Osteoblast (primary cell): ENCODE data around the gene URGCP. TPM values are rescaled to one million over a fixed set of nuclear protein-coding genes. Genes with fewer than 3 reads are reported as not detected.

Source experiments
- DNase-seq: peaks from one replicate; pipeline ENCODE4 v3.0.0; 2011; ENCODE audit warnings: low spot score, mixed read lengths; ENCODE audit not compliant: insufficient read length; ENCODE audit errors: missing footprints
- H2AFZ ChIP-seq: 2 replicates; pipeline ENCODE4 v1.6.0; 2011; ENCODE audit warnings: mild to moderate bottlenecking, low read length
- H3K27ac ChIP-seq: 2 replicates; pipeline ENCODE4 v1.5.1; 2011; ENCODE audit warnings: mild to moderate bottlenecking, low read depth, low read length, moderate library complexity
- H3K27me3 ChIP-seq: 2 replicates; pipeline ENCODE4 v1.6.0; 2012; ENCODE audit warnings: mild to moderate bottlenecking, control low read depth, inconsistent platforms, low read length, moderate library complexity; ENCODE audit not compliant: insufficient read depth
- H3K36me3 ChIP-seq: 2 replicates; pipeline ENCODE4 v1.5.1; 2011; ENCODE audit warnings: mild to moderate bottlenecking, low read length, control low read depth, moderate library complexity; ENCODE audit not compliant: insufficient read depth
- H3K4me1 ChIP-seq: 2 replicates; pipeline ENCODE4 v1.5.1; 2011; ENCODE audit warnings: mild to moderate bottlenecking, low read length, control low read depth, moderate library complexity; ENCODE audit not compliant: insufficient read depth
- H3K4me2 ChIP-seq: 2 replicates; pipeline ENCODE4 v1.6.0; 2011; ENCODE audit warnings: mild to moderate bottlenecking, low read length; ENCODE audit not compliant: insufficient read depth
- H3K4me3 ChIP-seq: fragments of 200-600 bp; sonication (generic); 3 replicates; pipeline ENCODE4 v1.5.1; 2012; ENCODE audit warnings: mild to moderate bottlenecking, low read length, inconsistent platforms; ENCODE audit not compliant: insufficient read depth
- H3K79me2 ChIP-seq: 2 replicates; pipeline ENCODE4 v1.6.0; 2012; ENCODE audit warnings: mild to moderate bottlenecking, low read length, control low read depth, inconsistent platforms; ENCODE audit not compliant: insufficient read depth
- H3K9me3 ChIP-seq: 2 replicates; pipeline ENCODE4 v1.5.1; 2011; ENCODE audit warnings: low read depth, low read length, control low read depth
- H4K20me1 ChIP-seq: 2 replicates; pipeline ENCODE4 v1.6.0; 2012; ENCODE audit warnings: mild to moderate bottlenecking, low read length, control low read depth; ENCODE audit not compliant: insufficient read depth
- total RNA-seq: library from RNA; depleted of rRNA; stranded (reverse); fragments of >200 nt; gene quantifications from 2 replicates; pipeline ENCODE4 v1.2.3, GENCODE V29; 2012
- TF ChIP-seq, protein P1 (sequence below): IDR thresholded peaks from 2 replicates; pipeline ENCODE4 v1.5.1; 2011; ENCODE audit warnings: mild to moderate bottlenecking, low read depth, low read length, moderate library complexity; ENCODE audit errors: extremely low read depth

The URGCP gene
- total RNA-seq, 1 donor: 30.4 TPM

GRCh38 chr7:43865277-43865676, 41.1 kb downstream of the URGCP start:
- no peaks in the 10 kb centered on the region for H4K20me1 ChIP-seq
- no peak for DNase-seq
- H2AFZ ChIP-seq: no peak overlapping the region
- no peak overlapping the region for H3K4me2 ChIP-seq
- H3K4me1 ChIP-seq: peaks cover 10% of the 10 kb centered on the region
- H3K4me3 ChIP-seq: no peak overlapping the region
- no peak overlapping the region for H3K27ac ChIP-seq
- peaks cover 18% of the 10 kb centered on the region for H3K36me3 ChIP-seq
- no peaks in the 10 kb centered on the region for H3K9me3 ChIP-seq
- peaks cover 3% of the 10 kb centered on the region for H3K27me3 ChIP-seq
- H3K79me2 ChIP-seq: peaks cover 13% of the 10 kb centered on the region
- TF ChIP-seq, protein P1, sequence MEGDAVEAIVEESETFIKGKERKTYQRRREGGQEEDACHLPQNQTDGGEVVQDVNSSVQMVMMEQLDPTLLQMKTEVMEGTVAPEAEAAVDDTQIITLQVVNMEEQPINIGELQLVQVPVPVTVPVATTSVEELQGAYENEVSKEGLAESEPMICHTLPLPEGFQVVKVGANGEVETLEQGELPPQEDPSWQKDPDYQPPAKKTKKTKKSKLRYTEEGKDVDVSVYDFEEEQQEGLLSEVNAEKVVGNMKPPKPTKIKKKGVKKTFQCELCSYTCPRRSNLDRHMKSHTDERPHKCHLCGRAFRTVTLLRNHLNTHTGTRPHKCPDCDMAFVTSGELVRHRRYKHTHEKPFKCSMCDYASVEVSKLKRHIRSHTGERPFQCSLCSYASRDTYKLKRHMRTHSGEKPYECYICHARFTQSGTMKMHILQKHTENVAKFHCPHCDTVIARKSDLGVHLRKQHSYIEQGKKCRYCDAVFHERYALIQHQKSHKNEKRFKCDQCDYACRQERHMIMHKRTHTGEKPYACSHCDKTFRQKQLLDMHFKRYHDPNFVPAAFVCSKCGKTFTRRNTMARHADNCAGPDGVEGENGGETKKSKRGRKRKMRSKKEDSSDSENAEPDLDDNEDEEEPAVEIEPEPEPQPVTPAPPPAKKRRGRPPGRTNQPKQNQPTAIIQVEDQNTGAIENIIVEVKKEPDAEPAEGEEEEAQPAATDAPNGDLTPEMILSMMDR: no peak

DNA sequence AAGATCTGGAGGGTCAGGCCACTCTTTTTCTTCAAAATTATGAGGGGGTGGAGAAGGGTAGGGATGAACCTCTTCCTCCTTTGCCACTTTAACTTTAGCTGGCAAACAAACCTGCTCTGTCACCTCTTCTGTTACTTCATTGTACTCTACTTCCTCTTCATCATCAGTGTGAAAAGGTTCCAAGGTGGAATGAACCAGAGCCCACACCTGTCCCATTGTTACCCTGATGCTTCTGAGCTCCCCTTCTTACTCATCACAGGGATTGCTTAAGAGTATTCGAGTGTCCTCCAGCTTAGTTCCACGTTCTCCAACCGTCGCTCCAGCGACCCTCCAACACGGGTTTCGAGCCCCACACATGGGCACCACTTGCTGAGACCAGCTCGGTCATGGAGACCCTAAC, 42.3 kb downstream of the URGCP start:
- Histone ChIP-seq H3K36me3 (peaks cover 18% of the 10 kb centered on the region), H3K79me2 (peaks cover 13% of the 10 kb centered on the region), H3K4me2 (no peak overlapping the region), H4K20me1 (no peaks in the 10 kb centered on the region), H3K4me3 (no peak overlapping the region), H3K4me1 (peaks cover 6% of the 10 kb centered on the region), H3K27ac (no peak overlapping the region), H2AFZ (no peak overlapping the region), H3K9me3 (no peaks in the 10 kb centered on the region), H3K27me3 (peaks cover 3% of the 10 kb centered on the region)
- no peak for DNase-seq
- TF ChIP-seq, protein P1: no peak

GRCh38 chr7:43856996-43857395, 49.4 kb downstream of the URGCP start:
- Histone ChIP-seq H3K4me1 (peaks cover 3% of the 10 kb centered on the region), H3K4me3 (no peak overlapping the region), H3K36me3 (no peaks in the 10 kb centered on the region), H2AFZ (no peak overlapping the region), H3K27ac (no peak overlapping the region), H3K79me2 (no peaks in the 10 kb centered on the region), H3K9me3 (no peaks in the 10 kb centered on the region), H3K4me2 (no peak overlapping the region), H3K27me3 (peaks cover 3% of the 10 kb centered on the region), H4K20me1 (no peaks in the 10 kb centered on the region)
- no peak for DNase-seq
- TF ChIP-seq, protein P1: no peak

GRCh38 chr7:43856316-43856715, 50.1 kb downstream of the URGCP start:
- Histone ChIP-seq H3K27ac (no peak overlapping the region), H3K4me2 (no peak overlapping the region), H2AFZ (no peak overlapping the region), H3K4me1 (peaks cover 3% of the 10 kb centered on the region), H3K36me3 (no peaks in the 10 kb centered on the region), H3K79me2 (no peaks in the 10 kb centered on the region), H3K4me3 (no peak overlapping the region), H4K20me1 (no peaks in the 10 kb centered on the region), H3K27me3 (peaks cover under 1% of the 10 kb centered on the region), H3K9me3 (no peaks in the 10 kb centered on the region)
- no peak for DNase-seq
- TF ChIP-seq, protein P1: no peak
